ENCODE measurements around the gene MASP1.

The MASP1 gene, protein sequence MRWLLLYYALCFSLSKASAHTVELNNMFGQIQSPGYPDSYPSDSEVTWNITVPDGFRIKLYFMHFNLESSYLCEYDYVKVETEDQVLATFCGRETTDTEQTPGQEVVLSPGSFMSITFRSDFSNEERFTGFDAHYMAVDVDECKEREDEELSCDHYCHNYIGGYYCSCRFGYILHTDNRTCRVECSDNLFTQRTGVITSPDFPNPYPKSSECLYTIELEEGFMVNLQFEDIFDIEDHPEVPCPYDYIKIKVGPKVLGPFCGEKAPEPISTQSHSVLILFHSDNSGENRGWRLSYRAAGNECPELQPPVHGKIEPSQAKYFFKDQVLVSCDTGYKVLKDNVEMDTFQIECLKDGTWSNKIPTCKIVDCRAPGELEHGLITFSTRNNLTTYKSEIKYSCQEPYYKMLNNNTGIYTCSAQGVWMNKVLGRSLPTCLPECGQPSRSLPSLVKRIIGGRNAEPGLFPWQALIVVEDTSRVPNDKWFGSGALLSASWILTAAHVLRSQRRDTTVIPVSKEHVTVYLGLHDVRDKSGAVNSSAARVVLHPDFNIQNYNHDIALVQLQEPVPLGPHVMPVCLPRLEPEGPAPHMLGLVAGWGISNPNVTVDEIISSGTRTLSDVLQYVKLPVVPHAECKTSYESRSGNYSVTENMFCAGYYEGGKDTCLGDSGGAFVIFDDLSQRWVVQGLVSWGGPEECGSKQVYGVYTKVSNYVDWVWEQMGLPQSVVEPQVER

GRCh38 chr3:187291512-187292132, at the start of gene MASP1:
Gene MASP1 (minus strand): TSS chr3:187291737. CDS start chr3:187291632, 105 bp downstream.
- H3K27me3 ChIP-seq (ENCODE audit: control insufficient read depth, insufficient read depth, low read length), result peaks cover 12% of the 10 kb centered on the region; the same call in 1 of the 2 replicates
- H3K27ac ChIP-seq (ENCODE audit: low read depth, low read length), result no peak within 1 kb of the TSS
- H3K9ac ChIP-seq (ENCODE audit: low read length), result peak within 1 kb of the TSS; percentile 15
- peak within 1 kb of the TSS; percentile 62 for H3K4me3 ChIP-seq (ENCODE audit: low read depth, low read length)
- H3K4me1 ChIP-seq (ENCODE audit: control insufficient read depth, insufficient read depth, low read length), result peaks cover 31% of the 10 kb centered on the region
- no peaks in the 10 kb centered on the region for H3K36me3 ChIP-seq (ENCODE audit: control insufficient read depth, insufficient read depth, low read length)
- no peaks in the 10 kb centered on the region for H3K9me3 ChIP-seq (ENCODE audit: control insufficient read depth, insufficient read depth, low read depth, low read length)

DNA sequence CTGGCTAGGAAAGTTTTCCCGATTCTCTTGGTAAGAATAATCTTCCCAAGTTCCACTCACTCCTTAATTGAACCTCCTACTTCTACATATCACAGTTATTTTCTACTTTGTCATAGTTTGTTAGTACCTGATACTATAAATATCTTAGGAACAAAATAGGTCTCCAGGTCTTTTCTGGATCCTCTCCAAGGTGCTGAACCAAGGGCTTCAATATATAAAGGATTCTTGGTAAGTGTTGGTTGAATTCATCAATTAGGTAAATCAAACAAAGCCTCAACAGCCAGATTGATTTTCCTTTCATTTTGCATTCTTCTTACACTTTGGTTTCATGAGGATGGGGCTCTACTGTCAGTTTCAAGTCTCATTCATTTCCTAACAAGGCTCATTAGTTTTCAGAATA, 49.0 kb upstream of the MASP1 start:
- Histone ChIP-seq H3K4me1 (ENCODE audit: control insufficient read depth, insufficient read depth, low read length) (peaks cover 6% of the 10 kb centered on the region), H3K36me3 (ENCODE audit: control insufficient read depth, insufficient read depth, low read length) (no peaks in the 10 kb centered on the region)

GRCh38 chr3:187336322-187336721, 44.8 kb upstream of the MASP1 start:
- no peak overlapping the region for H3K9ac ChIP-seq (ENCODE audit: low read length)
- no peak overlapping the region for H3K4me3 ChIP-seq (ENCODE audit: low read depth, low read length)
- no peaks in the 10 kb centered on the region for H3K27me3 ChIP-seq (ENCODE audit: control insufficient read depth, insufficient read depth, low read length)
- H3K4me1 ChIP-seq (ENCODE audit: control insufficient read depth, insufficient read depth, low read length), result peaks cover 17% of the 10 kb centered on the region
- H3K27ac ChIP-seq (ENCODE audit: low read depth, low read length), result no peak overlapping the region
- no peaks in the 10 kb centered on the region for H3K9me3 ChIP-seq (ENCODE audit: control insufficient read depth, insufficient read depth, low read depth, low read length)
- H3K36me3 ChIP-seq (ENCODE audit: control insufficient read depth, insufficient read depth, low read length), result no peaks in the 10 kb centered on the region

More for the DNA sequence above, 49.0 kb upstream of the MASP1 start:
- H3K27ac ChIP-seq (ENCODE audit: low read depth, low read length), result no peak overlapping the region
- no peak overlapping the region for H3K9ac ChIP-seq (ENCODE audit: low read length)
- H3K9me3 ChIP-seq (ENCODE audit: control insufficient read depth, insufficient read depth, low read depth, low read length), result no peaks in the 10 kb centered on the region
- no peak overlapping the region for H3K4me3 ChIP-seq (ENCODE audit: low read depth, low read length)
- no peaks in the 10 kb centered on the region for H3K27me3 ChIP-seq (ENCODE audit: control insufficient read depth, insufficient read depth, low read length)

DNA sequence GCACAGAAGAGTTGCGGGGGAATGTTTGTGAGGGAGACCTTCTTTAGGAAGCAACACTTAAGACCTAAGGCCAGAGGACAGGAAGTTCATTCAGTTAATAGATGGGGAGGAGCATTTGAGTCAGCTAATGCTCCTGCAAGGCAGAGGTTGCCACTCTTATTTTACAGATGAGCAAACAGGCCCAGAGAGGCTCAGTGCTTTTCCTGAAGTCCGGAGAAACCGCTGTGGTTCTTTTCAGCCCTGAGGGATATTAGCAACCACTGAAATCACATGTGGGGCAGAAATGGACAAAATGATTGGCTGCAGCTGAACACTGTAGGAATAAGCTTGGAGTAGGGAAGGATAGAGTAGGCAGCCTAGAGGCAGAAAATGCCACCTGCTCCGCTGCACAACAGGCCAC, 43.4 kb upstream of the MASP1 start:
- no peaks in the 10 kb centered on the region for H3K36me3 ChIP-seq (ENCODE audit: control insufficient read depth, insufficient read depth, low read length)

DNA sequence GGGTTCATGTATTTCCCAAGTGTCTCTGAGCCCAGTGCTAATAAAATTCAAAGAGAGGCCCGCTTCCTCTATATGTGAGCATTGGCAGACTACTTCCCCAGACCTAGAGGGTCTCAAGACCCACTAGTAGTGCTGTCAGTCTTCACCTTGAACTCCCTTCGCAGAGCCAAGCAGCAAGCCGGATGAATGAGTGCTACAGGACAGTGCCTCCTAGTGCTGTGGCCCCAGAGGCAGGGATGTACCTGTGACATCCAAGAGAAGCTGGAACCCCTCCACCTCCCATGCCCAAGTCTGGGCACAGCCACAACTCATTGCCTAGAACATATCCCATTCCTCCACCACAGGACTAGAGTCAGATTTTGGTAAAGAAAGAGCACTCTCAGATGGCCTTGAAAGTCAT, 37.2 kb upstream of the MASP1 start:
- peaks cover 8% of the 10 kb centered on the region; the same call in 1 of the 2 replicates for H3K4me1 ChIP-seq (ENCODE audit: control insufficient read depth, insufficient read depth, low read length)
- no peak overlapping the region for H3K4me3 ChIP-seq (ENCODE audit: low read depth, low read length)
- no peaks in the 10 kb centered on the region for H3K27me3 ChIP-seq (ENCODE audit: control insufficient read depth, insufficient read depth, low read length)
- H3K9ac ChIP-seq (ENCODE audit: low read length), result no peak overlapping the region
- H3K9me3 ChIP-seq (ENCODE audit: control insufficient read depth, insufficient read depth, low read depth, low read length), result no peaks in the 10 kb centered on the region
- H3K27ac ChIP-seq (ENCODE audit: low read depth, low read length), result no peak overlapping the region
- no peaks in the 10 kb centered on the region for H3K36me3 ChIP-seq (ENCODE audit: control insufficient read depth, insufficient read depth, low read length)

More for the DNA sequence above, 43.4 kb upstream of the MASP1 start:
- no peak overlapping the region for H3K9ac ChIP-seq (ENCODE audit: low read length)
- no peak overlapping the region for H3K4me3 ChIP-seq (ENCODE audit: low read depth, low read length)
- H3K4me1 ChIP-seq (ENCODE audit: control insufficient read depth, insufficient read depth, low read length), result peaks cover 17% of the 10 kb centered on the region
- no peaks in the 10 kb centered on the region for H3K9me3 ChIP-seq (ENCODE audit: control insufficient read depth, insufficient read depth, low read depth, low read length)
- no peak overlapping the region for H3K27ac ChIP-seq (ENCODE audit: low read depth, low read length)
- no peaks in the 10 kb centered on the region for H3K27me3 ChIP-seq (ENCODE audit: control insufficient read depth, insufficient read depth, low read length)

- Histone ChIP-seq H3K9ac (ENCODE audit: low read length) (no peak overlapping the region), H3K36me3 (ENCODE audit: control insufficient read depth, insufficient read depth, low read length) (no peaks in the 10 kb centered on the region), H3K4me1 (ENCODE audit: control insufficient read depth, insufficient read depth, low read length) (peaks cover 4% of the 10 kb centered on the region; the same call in 1 of the 2 replicates), H3K4me3 (ENCODE audit: low read depth, low read length) (no peak overlapping the region), H3K9me3 (ENCODE audit: control insufficient read depth, insufficient read depth, low read depth, low read length) (no peaks in the 10 kb centered on the region), H3K27me3 (ENCODE audit: control insufficient read depth, insufficient read depth, low read length) (no peaks in the 10 kb centered on the region), H3K27ac (ENCODE audit: low read depth, low read length) (no peak overlapping the region)
Observed at GRCh38 chr3:187327845-187328244, 36.3 kb upstream of the MASP1 start.

GRCh38 chr3:187325632-187326031, 34.1 kb upstream of the MASP1 start:
- H3K36me3 ChIP-seq (ENCODE audit: control insufficient read depth, insufficient read depth, low read length), result no peaks in the 10 kb centered on the region
- no peaks in the 10 kb centered on the region for H3K4me1 ChIP-seq (ENCODE audit: control insufficient read depth, insufficient read depth, low read length)
- H3K27me3 ChIP-seq (ENCODE audit: control insufficient read depth, insufficient read depth, low read length), result no peaks in the 10 kb centered on the region
- H3K4me3 ChIP-seq (ENCODE audit: low read depth, low read length), result no peak overlapping the region
- H3K9me3 ChIP-seq (ENCODE audit: control insufficient read depth, insufficient read depth, low read depth, low read length), result no peaks in the 10 kb centered on the region
- H3K27ac ChIP-seq (ENCODE audit: low read depth, low read length), result no peak overlapping the region
- H3K9ac ChIP-seq (ENCODE audit: low read length), result no peak overlapping the region

GRCh38 chr3:187323091-187323490, 31.6 kb upstream of the MASP1 start:
- Histone ChIP-seq H3K9me3 (ENCODE audit: control insufficient read depth, insufficient read depth, low read depth, low read length) (no peaks in the 10 kb centered on the region), H3K36me3 (ENCODE audit: control insufficient read depth, insufficient read depth, low read length) (no peaks in the 10 kb centered on the region), H3K4me1 (ENCODE audit: control insufficient read depth, insufficient read depth, low read length) (peaks cover 10% of the 10 kb centered on the region; the same call in 1 of the 2 replicates), H3K4me3 (ENCODE audit: low read depth, low read length) (no peak overlapping the region), H3K27me3 (ENCODE audit: control insufficient read depth, insufficient read depth, low read length) (no peaks in the 10 kb centered on the region), H3K9ac (ENCODE audit: low read length) (no peak overlapping the region), H3K27ac (ENCODE audit: low read depth, low read length) (no peak overlapping the region)

GRCh38 chr3:187322291-187322690, 30.8 kb upstream of the MASP1 start:
- H3K9ac ChIP-seq (ENCODE audit: low read length), result no peak overlapping the region
- no peaks in the 10 kb centered on the region for H3K9me3 ChIP-seq (ENCODE audit: control insufficient read depth, insufficient read depth, low read depth, low read length)
- no peak overlapping the region for H3K27ac ChIP-seq (ENCODE audit: low read depth, low read length)
- H3K4me3 ChIP-seq (ENCODE audit: low read depth, low read length), result no peak overlapping the region
- peaks cover 13% of the 10 kb centered on the region; the same call in 1 of the 2 replicates for H3K4me1 ChIP-seq (ENCODE audit: control insufficient read depth, insufficient read depth, low read length)
- H3K27me3 ChIP-seq (ENCODE audit: control insufficient read depth, insufficient read depth, low read length), result no peaks in the 10 kb centered on the region
- H3K36me3 ChIP-seq (ENCODE audit: control insufficient read depth, insufficient read depth, low read length), result no peaks in the 10 kb centered on the region

GRCh38 chr3:187321766-187322165, 30.2 kb upstream of the MASP1 start:
- Histone ChIP-seq H3K27ac (ENCODE audit: low read depth, low read length) (no peak overlapping the region), H3K4me1 (ENCODE audit: control insufficient read depth, insufficient read depth, low read length) (peaks cover 14% of the 10 kb centered on the region; the same call in 1 of the 2 replicates), H3K9ac (ENCODE audit: low read length) (no peak overlapping the region), H3K27me3 (ENCODE audit: control insufficient read depth, insufficient read depth, low read length) (no peaks in the 10 kb centered on the region), H3K36me3 (ENCODE audit: control insufficient read depth, insufficient read depth, low read length) (no peaks in the 10 kb centered on the region), H3K9me3 (ENCODE audit: control insufficient read depth, insufficient read depth, low read depth, low read length) (no peaks in the 10 kb centered on the region), H3K4me3 (ENCODE audit: low read depth, low read length) (no peak overlapping the region)

Data from HUES6 (cell line).